ENCODE results near the gene ITGA6. TPM values are rescaled to one million over a fixed set of nuclear protein-coding genes. Genes with fewer than 3 reads are reported as not detected.

The ITGA6 gene
- polyA plus RNA-seq, 2 of the 4 experiments (the other 2 are of a cell fraction) = 25.7 to 27.7 TPM

- ATAC-seq = peak; percentile 57 to 61; a peak in 5 of 6 replicates
These were observed 28.6 kb downstream of the ITGA6 start for GRCh38 chr2:172456002-172456401.

GRCh38 chr2:172457536-172457935, 30.1 kb downstream of the ITGA6 start:
- H3K4me1 ChIP-seq = 0 out of 3 replicates have a peak, but pooled peaks cover 6% of the 10 kb centered on the region
- H3K9me3 ChIP-seq = no peaks in the 10 kb centered on the region
- no peak overlapping the region for H3K27ac ChIP-seq
- CTCF ChIA-PET = interaction anchor here (0.7 to 20.7 kb wide), 4 partner anchors 8 to 282 kb away, joined by 3 to 654 read pairs (median 208); partner anchors contain the start of gene ITGA6
- no peak overlapping the region for H3K4me3 ChIP-seq
- 76% methylated on average over 4 of the region's 4 CpGs for WGBS (ENCODE audit: missing lambda C conversion rate)
- ATAC-seq (no peak), FAIRE-seq (no peak), DNase-seq (ENCODE audit: low read depth in 1 of 2, low spot score in 1 of 2) (no peak)
- no peak overlapping the region for H3K4me2 ChIP-seq
- POLR2A ChIA-PET = no interaction called here
- TF ChIP-seq ZC3H11A (IDR thresholded peaks at IDR 0.05) (no peak), GATA3 (IDR thresholded peaks at IDR 0.05; ENCODE audit: borderline replicate concordance) (no peak), CBX2 (IDR thresholded peaks at IDR 0.05; ENCODE audit: borderline replicate concordance, low read depth) (no peak), CBX8 (IDR thresholded peaks at IDR 0.05) (no peak), FOSL2 (IDR thresholded peaks at IDR 0.05) (no peak), FOSL2 (CRISPR knock-in tag; IDR thresholded peaks at IDR 0.05) (no peak), TP53 (CRISPR knock-in tag; IDR thresholded peaks at IDR 0.05) (no peak)

More at GRCh38 chr2:172456002-172456401, 28.6 kb downstream of the ITGA6 start:
- Histone ChIP-seq H3K4me2 (no peak overlapping the region), H3K4me1 (0 out of 3 replicates have a peak, but pooled peaks cover 6% of the 10 kb centered on the region), H3K4me3 (no peak overlapping the region), H3K27ac (no peak overlapping the region), H3K9me3 (no peaks in the 10 kb centered on the region)
- DNase-seq (ENCODE audit: low read depth in 1 of 2, low spot score in 1 of 2) (no peak), FAIRE-seq (no peak)
- TF ChIP-seq EP300 (IDR thresholded peaks at IDR 0.05) = no peak
- no peak for TF ChIP-seq RNF2 (IDR thresholded peaks at IDR 0.05; ENCODE audit: borderline replicate concordance, low read depth)
- TF ChIP-seq ELK1 (IDR thresholded peaks at IDR 0.05; ENCODE audit: low read depth, low read length) = no peak
- TF ChIP-seq HDAC2 (IDR thresholded peaks at IDR 0.05) = no peak
- TF ChIP-seq CBX8 (IDR thresholded peaks at IDR 0.05) = no peak
- no peak for TF ChIP-seq EHMT2 (IDR thresholded peaks at IDR 0.05; ENCODE audit: low read depth)
- TF ChIP-seq MAX (IDR thresholded peaks at IDR 0.05) = no peak
- no peak for TF ChIP-seq ZSCAN20 (CRISPR knock-in tag; IDR thresholded peaks at IDR 0.05)
- TF ChIP-seq SMC3 (IDR thresholded peaks at IDR 0.05) = no peak
- TF ChIP-seq ZFP36 (IDR thresholded peaks at IDR 0.05; ENCODE audit: borderline replicate concordance, partially characterized antibody) = no peak
- no peak for TF ChIP-seq TP53 (CRISPR knock-in tag; IDR thresholded peaks at IDR 0.05)
- TF ChIP-seq BHLHE40 (IDR thresholded peaks at IDR 0.05; ENCODE audit: low read depth, low read length) = no peak
- TF ChIP-seq EHF (CRISPR knock-in tag; IDR thresholded peaks at IDR 0.05) = no peak
- TF ChIP-seq JUN (IDR thresholded peaks at IDR 0.05) = no peak
- TF ChIP-seq NPAS2 (CRISPR knock-in tag; IDR thresholded peaks at IDR 0.05; ENCODE audit: borderline replicate concordance) = no peak
- no peak for TF ChIP-seq RAD21 (conservative IDR thresholded peaks at IDR 0.05 in 1 of 2, IDR thresholded peaks at IDR 0.05 in 1 of 2)
- TF ChIP-seq FOSB (CRISPR knock-in tag; IDR thresholded peaks at IDR 0.05) = no peak
- TF ChIP-seq KDM5A (IDR thresholded peaks at IDR 0.05) = no peak
- TF ChIP-seq E2F6 (IDR thresholded peaks at IDR 0.05; ENCODE audit: borderline replicate concordance, low read depth) = no peak
- TF ChIP-seq CHD2 (IDR thresholded peaks at IDR 0.05; ENCODE audit: low read length, partially characterized antibody) = no peak
- WGBS (ENCODE audit: missing lambda C conversion rate) = 77% methylated on average over 4 of the region's 4 CpGs
- ChIA-PET CTCF (interaction anchor here (0.9 to 20.7 kb wide), 7 partner anchors 10 to 285 kb away, joined by 3 to 654 read pairs (median 6); partner anchors contain the start of gene ITGA6), POLR2A (no interaction called here)

All from A549 (cell line).